GM12865 (cell line): ENCODE measurements around the gene GMPS.

Source experiments
- DNase-seq: peaks from one replicate; pipeline ENCODE4 v3.0.0; 2010; ENCODE audit warnings: low read depth
- H3K4me3 ChIP-seq: 2 replicates; pipeline ENCODE4 v1.5.1; 2011; ENCODE audit warnings: mild to moderate bottlenecking, low read depth, low read length, control low read depth
- CTCF ChIP-seq: IDR thresholded peaks from 2 replicates; pipeline ENCODE4 v1.5.1; 2011; ENCODE audit warnings: low read length, control low read depth, low read depth, inconsistent platforms; ENCODE audit not compliant: insufficient read depth; ENCODE audit errors: missing control alignments

GMPS gene

GRCh38 chr3:155863072-155863784 lies 7.2 kb upstream of the GMPS start:
- DNase-seq: no peak
- no peak for TF ChIP-seq CTCF
- H3K4me3 ChIP-seq: no peak overlapping the region

GRCh38 chr3:155869691-155870090 lies 759 bp upstream of the GMPS start:
- peak overlapping the region; percentile 83 for H3K4me3 ChIP-seq
- no peak for TF ChIP-seq CTCF
- no peak for DNase-seq

DNA sequence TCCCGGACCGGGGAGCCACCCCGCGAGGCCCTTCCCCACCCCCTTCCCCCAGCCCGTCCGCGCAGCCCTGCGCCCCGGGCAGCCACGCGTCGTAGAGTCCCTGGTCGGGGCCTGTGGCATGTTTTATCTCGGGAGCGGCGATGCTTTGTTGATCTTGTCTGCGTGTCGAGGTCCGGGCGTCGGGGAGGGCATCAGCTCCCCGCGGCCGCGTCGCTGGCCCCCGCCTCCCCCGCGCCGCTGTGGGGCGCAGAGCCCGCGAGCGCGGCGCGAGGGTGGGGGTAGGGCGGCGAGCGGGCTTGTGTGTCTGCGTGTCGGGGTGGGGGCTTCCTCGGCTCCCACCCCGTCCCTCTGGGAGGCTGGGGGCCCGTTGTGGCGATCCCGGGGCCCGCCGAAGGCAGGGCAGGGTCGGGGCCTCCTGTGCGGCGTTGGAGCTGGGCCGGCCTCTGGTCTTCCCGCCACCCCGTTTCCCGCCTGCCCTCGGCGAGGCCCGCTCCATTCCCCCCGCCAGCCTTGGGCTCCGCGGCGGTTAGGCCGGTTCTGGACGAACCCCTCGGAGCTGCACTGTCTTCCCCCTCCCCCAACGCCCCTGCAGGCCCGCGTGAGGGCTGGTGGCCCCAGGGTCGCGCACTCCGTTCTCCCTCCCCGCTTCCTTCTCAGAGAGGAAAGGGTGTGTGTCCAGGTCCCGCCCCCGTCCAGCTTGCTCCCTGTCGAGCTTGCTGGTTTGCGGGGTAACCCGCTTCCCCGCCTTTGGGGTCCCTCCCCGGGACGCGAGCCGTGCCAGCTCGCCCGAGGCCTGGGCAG lies 695 bp downstream of the GMPS start:
- H3K4me3 ChIP-seq: peak overlapping the region; percentile 89
- TF ChIP-seq CTCF: no peak
- DNase-seq: peak; percentile 59

- TF ChIP-seq CTCF: no peak
- no peak for DNase-seq
- peak overlapping the region; percentile 89 for H3K4me3 ChIP-seq
Observed at GRCh38 chr3:155871746-155872158, 1.3 kb downstream of the GMPS start.

DNA sequence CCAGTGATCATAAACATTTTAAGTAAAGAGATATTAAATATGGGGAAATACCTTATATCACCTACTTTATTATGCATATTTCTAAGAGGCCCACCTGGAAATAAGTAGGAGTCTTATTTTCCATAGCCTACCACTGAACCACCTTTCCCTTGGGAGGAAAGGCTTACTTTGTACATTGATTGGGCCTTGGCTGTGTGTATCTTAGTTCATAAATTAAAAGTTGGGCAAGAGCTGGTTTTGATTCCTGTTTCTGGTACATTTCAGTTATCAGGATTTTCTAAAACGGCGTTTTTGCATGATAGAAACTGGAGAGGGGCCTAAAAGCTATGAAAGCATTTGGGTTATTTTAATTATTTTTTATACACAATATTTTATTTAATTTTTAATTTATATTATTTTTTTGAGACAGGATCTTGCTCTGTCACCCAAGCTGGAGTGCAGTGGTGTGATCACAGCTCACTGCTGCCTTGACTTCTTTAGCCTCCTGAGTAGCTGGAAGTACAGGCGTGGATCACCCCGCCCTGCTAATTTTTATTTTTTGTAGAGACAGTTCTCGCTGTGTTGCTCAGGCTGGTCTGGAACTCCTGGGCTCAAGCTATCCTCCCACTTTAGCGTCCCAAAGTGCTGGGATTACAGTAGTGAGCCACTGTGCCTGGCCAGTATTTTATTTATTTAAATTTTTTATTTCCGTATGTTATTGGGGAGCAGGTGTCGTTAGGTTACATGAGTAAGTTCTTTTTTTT lies 2.6 kb downstream of the GMPS start:
- peak overlapping the region; percentile 89 for H3K4me3 ChIP-seq
- no peak for TF ChIP-seq CTCF
- DNase-seq: no peak

- no peak for DNase-seq
Observed at GRCh38 chr3:155876037-155876436, 5.6 kb downstream of the GMPS start.

More at GRCh38 chr3:155876037-155876436, 5.6 kb downstream of the GMPS start:
- H3K4me3 ChIP-seq: no peak overlapping the region
- TF ChIP-seq CTCF: no peak
